GM12874 (cell line): Measurements from ENCODE around the gene GTPBP8.
A peak's percentile ranks its signal among the peaks of the same experiment; 100 is the strongest.

Experiments used
- TF ChIP-seq, protein P1 (sequence below): IDR thresholded peaks from 2 replicates; pipeline ENCODE4 v1.5.1; 2011; ENCODE audit warnings: low read depth, mild to moderate bottlenecking, control low read depth, low read length, moderate library complexity; ENCODE audit not compliant: insufficient read depth

GTPBP8 gene

DNA sequence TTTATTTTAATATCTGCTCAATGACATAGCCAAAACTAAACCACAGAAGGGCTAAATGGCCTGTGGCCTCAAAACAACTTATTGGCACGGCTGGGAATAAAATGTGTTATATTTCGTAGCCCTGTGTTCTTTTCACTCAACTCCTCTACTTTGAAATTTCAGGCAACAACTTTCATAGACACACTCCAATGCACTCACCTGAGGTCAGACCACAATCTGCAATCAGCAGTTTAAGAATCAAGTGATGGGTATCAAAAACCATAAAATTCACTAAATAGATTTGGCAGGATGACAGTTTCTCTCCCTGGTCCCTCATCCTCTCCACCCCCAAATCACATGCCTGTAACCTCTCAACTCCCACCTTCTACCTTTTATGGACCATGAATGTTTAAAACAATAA lies 13.8 kb upstream of the GTPBP8 start:
- TF ChIP-seq, protein P1, sequence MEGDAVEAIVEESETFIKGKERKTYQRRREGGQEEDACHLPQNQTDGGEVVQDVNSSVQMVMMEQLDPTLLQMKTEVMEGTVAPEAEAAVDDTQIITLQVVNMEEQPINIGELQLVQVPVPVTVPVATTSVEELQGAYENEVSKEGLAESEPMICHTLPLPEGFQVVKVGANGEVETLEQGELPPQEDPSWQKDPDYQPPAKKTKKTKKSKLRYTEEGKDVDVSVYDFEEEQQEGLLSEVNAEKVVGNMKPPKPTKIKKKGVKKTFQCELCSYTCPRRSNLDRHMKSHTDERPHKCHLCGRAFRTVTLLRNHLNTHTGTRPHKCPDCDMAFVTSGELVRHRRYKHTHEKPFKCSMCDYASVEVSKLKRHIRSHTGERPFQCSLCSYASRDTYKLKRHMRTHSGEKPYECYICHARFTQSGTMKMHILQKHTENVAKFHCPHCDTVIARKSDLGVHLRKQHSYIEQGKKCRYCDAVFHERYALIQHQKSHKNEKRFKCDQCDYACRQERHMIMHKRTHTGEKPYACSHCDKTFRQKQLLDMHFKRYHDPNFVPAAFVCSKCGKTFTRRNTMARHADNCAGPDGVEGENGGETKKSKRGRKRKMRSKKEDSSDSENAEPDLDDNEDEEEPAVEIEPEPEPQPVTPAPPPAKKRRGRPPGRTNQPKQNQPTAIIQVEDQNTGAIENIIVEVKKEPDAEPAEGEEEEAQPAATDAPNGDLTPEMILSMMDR = no peak

DNA sequence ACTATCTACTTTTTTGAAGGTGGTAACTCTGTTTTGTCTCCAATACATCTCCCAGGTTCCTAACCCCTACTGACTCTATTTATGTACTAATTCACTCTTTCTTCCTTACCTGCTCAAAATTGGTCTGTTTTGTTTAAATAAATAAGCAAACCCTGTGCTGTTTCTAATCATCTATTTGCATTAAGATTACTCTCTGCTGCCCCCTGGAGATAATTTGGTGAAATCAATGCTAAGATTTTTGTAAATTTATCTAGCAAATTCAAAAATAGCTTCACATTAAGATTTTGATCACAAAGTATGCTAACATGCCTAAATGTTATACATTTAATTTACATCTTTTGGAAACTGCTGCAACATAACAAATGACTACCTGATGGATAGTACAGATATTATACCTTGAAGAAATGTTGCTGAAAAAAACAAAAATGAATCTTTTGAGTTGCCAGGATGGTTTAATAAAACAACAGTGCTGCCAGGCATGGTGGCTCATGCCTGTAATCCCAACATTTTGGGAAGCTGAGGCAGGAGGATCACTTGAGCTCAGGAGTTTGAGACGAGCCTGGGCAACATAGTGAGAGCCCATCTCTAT lies 11.4 kb upstream of the GTPBP8 start:
- TF ChIP-seq, protein P1 = peak; percentile 32; the same call in 1 of the 2 replicates

DNA sequence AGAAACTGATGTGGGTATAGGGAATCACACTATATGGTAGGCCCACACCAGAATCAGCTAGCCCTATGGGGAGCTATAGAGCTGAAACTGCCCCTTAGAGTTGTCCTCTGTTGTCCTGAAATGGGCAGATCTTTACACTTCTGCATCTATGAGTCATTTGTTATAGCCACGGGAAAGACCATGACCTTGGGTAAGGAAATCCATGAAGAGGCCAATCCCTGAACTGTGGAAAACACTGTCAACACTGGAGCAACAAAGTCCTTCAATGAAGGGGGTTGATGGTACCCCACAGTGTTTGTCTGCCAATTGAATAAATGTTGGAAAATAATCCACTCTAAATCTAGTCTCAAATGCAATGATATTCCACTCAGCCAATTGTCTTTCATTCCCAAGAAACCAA lies 10.7 kb upstream of the GTPBP8 start:
- TF ChIP-seq, protein P1 = no peak

DNA sequence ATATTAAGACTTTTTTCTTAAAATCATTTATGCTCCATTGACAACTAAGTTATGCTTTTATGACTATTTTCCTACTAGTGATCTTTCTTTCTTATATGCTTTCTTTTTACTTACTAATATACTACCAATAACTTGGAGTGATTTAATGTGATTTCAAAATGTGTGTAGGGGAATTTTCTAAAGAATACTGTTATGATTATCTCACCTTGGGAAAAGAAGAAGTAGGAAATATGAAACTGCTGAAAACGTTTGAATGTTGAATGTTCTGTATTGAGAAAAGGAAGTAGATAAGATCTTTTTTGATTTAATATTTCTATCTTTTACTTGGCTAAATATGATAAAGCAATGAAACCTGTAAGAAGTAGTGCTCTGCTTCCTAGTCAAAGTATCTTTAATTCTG lies 8.1 kb upstream of the GTPBP8 start:
- TF ChIP-seq, protein P1 = no peak

DNA sequence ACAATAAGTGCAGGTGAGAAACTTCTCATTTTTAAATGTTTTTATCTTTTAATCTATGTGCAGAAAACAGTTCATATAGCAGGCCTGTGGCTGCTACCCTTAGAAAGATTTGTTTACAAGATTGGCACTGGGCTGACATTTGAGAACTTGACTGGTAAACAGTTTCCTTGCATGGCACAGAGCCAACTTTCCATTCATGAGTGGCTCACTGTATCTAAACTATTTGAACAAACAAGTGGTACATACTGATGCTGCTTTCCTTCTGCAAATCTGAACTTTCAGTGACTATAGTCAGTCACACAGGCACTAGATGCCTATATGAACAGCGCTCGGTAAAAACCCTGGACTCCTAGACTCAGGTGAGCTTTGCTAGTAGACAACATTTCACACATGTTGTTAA lies 6.3 kb upstream of the GTPBP8 start:
- TF ChIP-seq, protein P1 = no peak

DNA sequence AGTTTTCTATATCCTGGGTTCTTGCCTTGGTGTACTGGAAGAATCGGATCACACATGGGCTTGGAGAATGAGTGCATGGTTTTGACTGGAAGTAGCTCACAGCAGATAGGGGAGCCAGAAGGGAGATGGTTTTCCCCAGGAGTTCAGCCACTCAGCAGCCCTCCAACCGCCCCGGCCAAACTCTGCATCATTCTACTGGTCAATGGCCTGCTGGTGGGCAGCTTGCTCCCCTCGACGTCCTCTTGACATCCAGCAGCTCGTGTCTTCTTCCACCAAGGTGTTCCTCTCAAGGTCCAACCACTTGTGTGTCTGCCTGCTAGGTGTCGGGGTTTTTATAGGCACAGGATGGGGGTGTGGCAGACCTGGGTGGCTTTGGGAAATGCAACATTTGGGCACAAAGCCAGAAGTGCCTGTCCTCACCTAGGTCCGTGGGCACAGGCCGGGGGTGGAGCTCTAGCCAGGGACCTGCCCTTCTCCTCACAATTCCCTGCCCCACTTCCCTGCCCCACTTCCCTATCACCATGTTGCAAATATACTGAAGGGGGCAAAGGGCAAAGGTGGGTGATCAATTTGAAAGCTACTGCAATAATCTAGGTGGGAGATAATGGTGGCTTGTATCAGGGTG lies 3.0 kb upstream of the GTPBP8 start:
- TF ChIP-seq, protein P1 = no peak

DNA sequence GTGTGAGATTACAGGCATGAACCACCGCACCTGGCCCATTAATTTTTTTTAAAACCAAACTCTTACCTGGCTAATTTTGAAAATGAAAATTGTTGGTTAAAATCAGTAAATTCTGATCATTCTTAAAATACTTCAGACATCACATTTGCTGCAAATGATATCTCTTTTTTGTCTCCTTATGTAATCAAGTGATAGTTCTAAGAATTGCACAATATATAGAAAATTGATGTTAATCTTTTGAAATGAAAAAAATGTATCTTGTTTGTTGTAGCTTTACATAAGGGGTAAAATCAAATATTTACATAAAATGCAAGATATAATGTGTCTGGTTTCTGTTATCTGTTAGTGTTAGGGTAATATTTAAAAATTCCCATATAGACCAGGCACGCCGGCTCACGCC lies 5.0 kb downstream of the GTPBP8 start:
- TF ChIP-seq, protein P1 = no peak
